Superior temporal gyrus (tissue), 1 donor: ENCODE data around the gene WWOX.

Source experiments
- DNase-seq: peaks from one replicate; pipeline ENCODE4 v3.0.0-alpha.2; 2016; ENCODE audit errors: extremely low spot score

WWOX gene

GRCh38 chr16:78900966-78901365 is 801.5 kb downstream of the WWOX start:
- DNase-seq, result no peak

GRCh38 chr16:78902321-78902720 is 802.9 kb downstream of the WWOX start:
- no peak for DNase-seq

GRCh38 chr16:78903237-78903636 is 803.8 kb downstream of the WWOX start:
- no peak for DNase-seq

- DNase-seq, result no peak
Measured at GRCh38 chr16:78903843-78904242, 804.4 kb downstream of the WWOX start.

GRCh38 chr16:78906135-78906534 is 806.7 kb downstream of the WWOX start:
- DNase-seq, result no peak

GRCh38 chr16:78909226-78909625 is 809.8 kb downstream of the WWOX start:
- no peak for DNase-seq

GRCh38 chr16:78915811-78916345 is 816.4 kb downstream of the WWOX start:
- no peak for DNase-seq

- DNase-seq, result no peak
Measured at GRCh38 chr16:78916928-78917545, 817.6 kb downstream of the WWOX start.

GRCh38 chr16:78918805-78919305 is 819.4 kb downstream of the WWOX start:
- no peak for DNase-seq

- DNase-seq, result no peak
Measured at GRCh38 chr16:78919852-78920251, 820.4 kb downstream of the WWOX start.

GRCh38 chr16:78920621-78921020 is 821.2 kb downstream of the WWOX start:
- no peak for DNase-seq

GRCh38 chr16:78925083-78925767 is 825.8 kb downstream of the WWOX start:
- peak; percentile 20 for DNase-seq

- no peak for DNase-seq
Measured at GRCh38 chr16:78926723-78927210, 827.3 kb downstream of the WWOX start.

- DNase-seq, result no peak
Measured at GRCh38 chr16:78927766-78928165, 828.3 kb downstream of the WWOX start.

- no peak for DNase-seq
Measured at GRCh38 chr16:78929841-78930240, 830.4 kb downstream of the WWOX start.

- DNase-seq, result no peak
Measured at GRCh38 chr16:78930561-78930960, 831.1 kb downstream of the WWOX start.

GRCh38 chr16:78931267-78931666 is 831.8 kb downstream of the WWOX start:
- DNase-seq, result no peak

- DNase-seq, result no peak
Measured at GRCh38 chr16:78931678-78932077, 832.2 kb downstream of the WWOX start.

- DNase-seq, result no peak
Measured at GRCh38 chr16:78932355-78932943, 833.0 kb downstream of the WWOX start.

GRCh38 chr16:78936060-78936459 is 836.6 kb downstream of the WWOX start:
- no peak for DNase-seq

GRCh38 chr16:78939597-78939996 is 840.1 kb downstream of the WWOX start:
- DNase-seq, result no peak

GRCh38 chr16:78942625-78943245 is 843.3 kb downstream of the WWOX start:
- DNase-seq, result no peak
